ENCODE data around the gene RPS6KC1. TPM values are rescaled to one million over a fixed set of nuclear protein-coding genes. Genes with fewer than 3 reads are reported as not detected.

Gene RPS6KC1
- total and polyA plus RNA-seq, 9 of the 15 experiments (the other 6 are each of a cell fraction or from before 2014, with no cell fraction given): 4.3 to 34.6 (median 20.9) TPM

- WGBS (ENCODE audit: insufficient coverage, low coverage, missing lambda C conversion rate): 33% methylated on average over 1 of the region's 1 CpG
- FAIRE-seq (no peak), DNase-seq (ENCODE audit: extremely low read depth in 1 of 4, low spot score in 3 of 4) (no peak), ATAC-seq (no peak)
- no peak overlapping the region for H3K4me3 ChIP-seq
- H2AFZ ChIP-seq (ENCODE audit: low read depth, low read length): no peak overlapping the region
- H3K9me1 ChIP-seq (ENCODE audit: control insufficient read depth, insufficient read depth, low read length): no peaks in the 10 kb centered on the region
- no peaks in the 10 kb centered on the region for H3K79me2 ChIP-seq (ENCODE audit: control insufficient read depth, insufficient read depth, low read length)
- ChIA-PET CTCF (ENCODE audit: low intra/inter-chr PET ratio) (no interaction called here), POLR2A (interaction anchor here (0.7 to 1.1 kb wide), 2 partner anchors 14 to 15 kb away, joined by 3 to 5 read pairs; no protein-coding TSS in a partner anchor)
- H3K4me2 ChIP-seq (ENCODE audit: insufficient read depth, low read length): no peak overlapping the region
- H3K27me3 ChIP-seq (ENCODE audit: control insufficient read depth in 2 of 2, insufficient read depth in 2 of 2, low read length in 2 of 2): no peaks in the 10 kb centered on the region
- 0 out of 2 replicates have a peak, but pooled peaks cover 1% of the 10 kb centered on the region for H3K9me3 ChIP-seq (replicated peaks; ENCODE audit: control insufficient read depth, insufficient read depth, low read depth, low read length)
- in situ Hi-C loops (cut with MboI): no loop called here
- no peak overlapping the region for H3K9ac ChIP-seq (ENCODE audit: insufficient read depth in 1 of 2, low read depth in 2 of 2, low read length in 2 of 2)
- H4K20me1 ChIP-seq (replicated peaks; ENCODE audit: control insufficient read depth, insufficient read depth, low read length): no peaks in the 10 kb centered on the region
- intact Hi-C loops (cut with micrococcal nuclease): no loop called here
- BruUV-seq (replicated peaks): no TSS peak
- no peaks in the 10 kb centered on the region for H3K36me3 ChIP-seq (ENCODE audit: control insufficient read depth, insufficient read depth, low read length)
- no peaks in the 10 kb centered on the region; a peak in 2 of 5 replicates for H3K4me1 ChIP-seq (replicated peaks in 1 of 2; ENCODE audit: control insufficient read depth in 2 of 2, insufficient read depth in 2 of 2, low read length in 2 of 2)
- no peak for TF ChIP-seq PHB (CRISPR knock-in tag; IDR thresholded peaks at IDR 0.05)
- TF ChIP-seq, protein P1, sequence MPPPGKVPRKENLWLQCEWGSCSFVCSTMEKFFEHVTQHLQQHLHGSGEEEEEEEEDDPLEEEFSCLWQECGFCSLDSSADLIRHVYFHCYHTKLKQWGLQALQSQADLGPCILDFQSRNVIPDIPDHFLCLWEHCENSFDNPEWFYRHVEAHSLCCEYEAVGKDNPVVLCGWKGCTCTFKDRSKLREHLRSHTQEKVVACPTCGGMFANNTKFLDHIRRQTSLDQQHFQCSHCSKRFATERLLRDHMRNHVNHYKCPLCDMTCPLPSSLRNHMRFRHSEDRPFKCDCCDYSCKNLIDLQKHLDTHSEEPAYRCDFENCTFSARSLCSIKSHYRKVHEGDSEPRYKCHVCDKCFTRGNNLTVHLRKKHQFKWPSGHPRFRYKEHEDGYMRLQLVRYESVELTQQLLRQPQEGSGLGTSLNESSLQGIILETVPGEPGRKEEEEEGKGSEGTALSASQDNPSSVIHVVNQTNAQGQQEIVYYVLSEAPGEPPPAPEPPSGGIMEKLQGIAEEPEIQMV (tag; conservative IDR thresholded peaks at IDR 0.05; ENCODE audit: low read depth): no peak
- peak; percentile 97 for TF ChIP-seq ZNF766 (CRISPR knock-in tag; conservative IDR thresholded peaks at IDR 0.05)
- no peak for TF ChIP-seq ETV6 (IDR thresholded peaks at IDR 0.05; ENCODE audit: borderline replicate concordance in 1 of 2, low read depth in 2 of 2, low read length in 1 of 2)
- TF ChIP-seq ETV6 (CRISPR knock-in tag; IDR thresholded peaks at IDR 0.05; ENCODE audit: borderline replicate concordance): no peak
- H3K27ac ChIP-seq (ENCODE audit: extremely low read depth, low read depth, low read length): no peak overlapping the region
Measured at GRCh38 chr1:213034713-213035112, 16.3 kb upstream of the RPS6KC1 start.

All from K562 (cell line).